Adipose tissue (tissue), 3 donors: Measurements from ENCODE around the gene LRRC17. TPM values are rescaled to one million over a fixed set of nuclear protein-coding genes. Genes with fewer than 3 reads are reported as not detected.
"Not testable (repeated sequence)": the region's sequence is repeated elsewhere in the genome, so short reads cannot be mapped to it uniquely, and the experiment has no call there.

ENCODE experiments used
- H3K27ac ChIP-seq: one replicate; pipeline ENCODE4 v1.5.1; 2013; ENCODE audit warnings: low read depth, low read length
- WGBS, 3 donors: extraction: QIAGEN DNeasy Blood & Tissue Kit; methylation state at CpG; one replicate each; pipeline ENCODE4 v1.1.7; 2013; 5-methylcytosine and 5-hydroxymethylcytosine counted together
- polyA plus RNA-seq, 3 donors: library from polyadenylated mRNA; stranded (reverse); fragments of 200-250 nt; gene quantifications; one replicate each; pipeline ENCODE4 v1.2.3, GENCODE V29; 2013
- donor health status: healthy with polysubstance abuse.
- donor health status: Bipolar disorder and iron deficiency.
- donor health status: healthy.

Gene LRRC17
- polyA plus RNA-seq, 3 donors: 1.00 to 2.5 (median 1.2) TPM

DNA sequence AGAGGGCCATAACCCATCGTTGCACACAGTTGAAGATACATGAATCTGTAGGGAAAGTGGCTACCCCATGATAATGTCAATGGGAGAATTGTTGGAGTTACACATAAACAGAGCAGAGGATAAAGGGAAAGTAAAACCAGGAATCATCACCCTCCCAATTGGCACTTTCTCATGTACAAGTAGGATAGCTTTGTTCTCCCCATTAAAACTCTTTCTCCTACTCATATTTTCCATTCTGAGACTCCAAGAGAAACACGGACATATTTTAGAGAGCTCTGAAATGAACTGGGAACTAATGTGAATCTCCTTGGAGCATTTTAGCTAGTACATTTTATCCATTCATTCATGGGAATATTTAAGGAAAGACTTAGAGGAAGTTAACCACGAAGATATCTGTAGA is 17.2 kb upstream of the LRRC17 start:
- 50 to 72% (median 57%) methylated on average over 3 of the region's 3 CpGs for WGBS, 3 donors
- H3K27ac ChIP-seq: no peak overlapping the region

DNA sequence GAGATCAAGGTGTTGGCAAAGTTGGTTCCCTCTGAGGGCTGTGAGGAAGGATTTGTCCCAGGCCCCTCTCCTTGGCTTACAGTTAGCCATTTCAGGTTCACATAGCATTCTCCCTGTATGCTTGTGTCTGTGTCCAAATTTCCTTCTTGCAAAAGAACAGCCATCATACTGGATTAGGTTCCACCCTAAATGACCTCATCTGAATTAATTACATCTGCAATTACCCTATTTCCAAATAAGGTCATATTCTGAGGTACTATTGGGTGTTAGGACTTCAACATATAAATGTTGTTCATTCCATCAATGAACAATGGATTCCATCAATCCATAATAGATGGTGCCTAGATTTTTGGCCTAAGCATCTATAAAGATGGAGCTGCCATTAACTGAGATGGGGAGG is 16.2 kb upstream of the LRRC17 start:
- H3K27ac ChIP-seq: no peak overlapping the region

DNA sequence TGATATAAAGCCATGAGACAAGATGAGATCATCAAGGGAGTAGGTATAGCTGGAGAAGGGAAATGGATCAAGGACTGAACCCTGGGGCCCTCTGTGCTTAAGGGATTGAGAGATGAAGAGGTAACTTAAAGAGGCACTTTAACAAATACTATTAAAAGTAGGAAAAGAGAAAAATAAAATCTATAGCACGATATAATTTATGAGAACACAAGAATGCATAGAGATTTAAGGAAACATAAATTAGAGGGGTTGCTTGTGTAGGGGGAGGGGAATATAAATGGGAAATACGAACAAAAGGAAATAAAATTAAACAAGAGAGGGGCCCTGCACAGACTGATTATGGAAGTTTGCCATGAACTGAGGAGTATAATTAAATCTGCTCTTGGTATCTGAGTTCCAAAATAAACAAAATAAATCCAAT is 15.6 kb upstream of the LRRC17 start:
- H3K27ac ChIP-seq: no peak overlapping the region

DNA sequence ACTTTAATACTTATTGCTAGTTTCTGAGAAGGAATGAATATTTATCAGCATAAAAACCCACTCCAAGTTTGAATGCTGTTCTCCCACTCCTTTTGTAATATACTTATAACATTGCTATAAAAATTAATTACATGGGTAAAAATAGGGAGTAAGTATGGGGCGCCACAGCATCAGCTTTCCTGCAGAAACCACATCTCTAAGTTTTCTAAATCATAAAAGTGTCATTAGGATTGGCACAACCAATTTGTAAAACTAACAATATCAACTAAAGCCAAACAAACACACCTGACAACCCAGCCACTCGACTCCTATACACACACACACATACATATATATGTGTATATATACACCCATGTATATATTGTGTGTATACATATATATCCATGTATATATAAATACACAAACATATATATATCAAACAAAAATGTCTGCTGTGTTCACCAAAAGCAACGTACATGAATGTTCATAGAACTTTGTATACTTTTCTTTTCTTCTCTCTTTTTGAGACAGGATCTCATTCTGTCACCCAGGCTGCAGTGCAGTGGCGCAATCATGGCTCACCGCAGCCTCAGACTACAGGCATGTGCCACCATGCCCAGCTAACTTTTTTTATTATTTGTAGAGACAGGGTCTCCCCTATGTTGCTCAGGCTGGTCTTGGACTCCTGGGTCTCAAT is 14.8 kb upstream of the LRRC17 start:
- no peak overlapping the region for H3K27ac ChIP-seq
- WGBS, 3 donors: 58 to 88% (median 62%) methylated on average over 5 of the region's 5 CpGs

More for the DNA sequence above, 15.6 kb upstream of the LRRC17 start:
- WGBS, 3 donors: 19 to 47% (median 25%) methylated on average over 2 of the region's 2 CpGs

DNA sequence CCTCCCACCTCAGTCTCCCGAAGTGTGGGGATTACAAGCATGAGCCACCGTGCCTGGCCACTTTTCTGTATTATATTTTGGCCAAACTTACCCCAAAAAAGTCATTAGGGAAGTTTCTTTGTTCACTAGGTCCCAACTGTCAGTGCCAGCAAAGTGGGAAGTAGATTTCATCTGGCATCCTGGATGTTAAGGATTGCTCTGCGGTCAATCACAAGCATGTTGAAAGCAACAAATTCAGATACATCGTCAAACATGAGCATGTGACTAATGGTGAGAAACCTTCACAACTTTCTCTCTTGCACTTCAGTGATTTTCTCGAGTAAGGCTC is 14.3 kb upstream of the LRRC17 start:
- no peak overlapping the region for H3K27ac ChIP-seq
- WGBS, 3 donors: 52 to 93% (median 61%) methylated on average over 5 of the region's 5 CpGs

DNA sequence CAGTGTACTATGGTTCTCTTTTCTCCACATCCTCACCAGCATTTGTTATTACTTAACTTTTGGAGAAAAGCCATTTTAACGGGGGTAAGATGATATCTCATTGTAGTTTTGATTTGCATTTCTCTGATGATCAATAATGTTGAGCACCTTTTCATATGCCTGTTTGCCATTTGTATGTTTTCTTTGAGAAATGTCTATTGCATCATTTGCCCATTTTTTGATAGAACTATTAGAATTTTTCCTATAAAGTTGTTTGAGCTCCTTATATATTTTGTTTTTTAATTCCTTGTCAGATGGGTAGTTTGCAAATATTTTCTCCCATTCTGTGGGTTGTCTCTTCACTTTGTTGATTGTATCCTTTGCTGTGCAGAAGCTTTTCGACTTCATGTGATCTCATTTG is 10.7 kb upstream of the LRRC17 start:
- not testable (repeated sequence) for H3K27ac ChIP-seq
- WGBS, 3 donors: 70 to 81% (median 75%) methylated on average over 2 of the region's 2 CpGs

DNA sequence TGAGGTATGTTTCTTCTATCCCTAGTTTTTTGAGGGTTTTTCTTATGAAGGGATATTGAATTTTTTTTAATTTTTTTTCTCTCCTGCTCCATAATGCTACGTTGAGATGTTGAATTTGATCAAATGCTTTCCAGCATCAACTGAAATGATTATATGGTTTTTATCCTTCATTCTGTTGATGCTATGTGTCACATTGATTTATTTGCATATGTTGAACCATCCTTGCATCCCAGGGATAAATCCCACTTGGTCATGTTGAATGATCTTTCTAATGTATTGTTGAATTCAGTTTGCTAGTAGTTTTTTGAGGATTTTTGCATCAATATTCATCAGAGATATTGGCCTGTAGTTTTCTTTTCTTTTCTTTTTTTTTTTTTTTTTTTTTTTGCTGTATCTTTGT is 9.2 kb upstream of the LRRC17 start:
- 92 to 97% (median 94%) methylated on average over 1 of the region's 1 CpG for WGBS, 3 donors
- not testable (repeated sequence) for H3K27ac ChIP-seq

DNA sequence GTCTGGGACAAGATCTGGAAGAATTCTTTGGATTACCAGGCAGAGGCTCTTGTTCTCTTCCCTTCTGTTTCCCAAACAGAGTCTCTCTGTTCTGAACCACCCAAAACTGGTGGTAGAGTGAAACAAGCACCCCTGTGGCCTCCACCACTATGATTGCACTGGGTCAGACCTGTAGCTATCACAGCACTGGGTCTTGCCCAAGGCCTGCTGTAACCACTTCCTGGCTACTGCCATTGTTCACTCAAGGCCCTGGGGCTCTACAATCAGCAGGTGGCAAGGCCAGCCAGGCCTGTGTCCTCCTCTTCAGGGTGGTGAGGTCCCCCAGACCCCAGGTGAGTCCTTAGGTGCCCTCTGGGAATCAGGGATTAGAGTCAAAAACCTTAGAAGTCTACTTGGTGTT is 4.1 kb upstream of the LRRC17 start:
- no peak overlapping the region for H3K27ac ChIP-seq

DNA sequence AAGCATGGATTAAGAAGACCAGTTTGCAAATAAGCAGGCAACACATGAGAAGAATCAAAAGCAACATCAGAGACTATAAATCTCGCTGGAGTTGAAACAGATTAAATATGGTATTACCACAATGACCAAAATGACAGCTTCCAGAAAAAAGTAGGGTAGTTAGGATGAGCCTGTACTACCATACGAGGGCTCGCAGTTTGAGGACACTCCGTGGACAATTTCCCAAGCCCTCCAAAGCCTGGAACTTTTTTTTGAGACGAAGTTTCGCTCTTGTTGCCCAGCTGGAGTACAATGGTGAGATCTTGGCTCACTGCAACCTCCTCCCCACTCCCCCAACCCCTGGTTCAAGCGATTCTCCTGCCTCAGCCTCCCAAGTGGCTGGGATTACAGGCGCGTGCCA is 1.0 kb downstream of the LRRC17 start:
- no peak overlapping the region for H3K27ac ChIP-seq

DNA sequence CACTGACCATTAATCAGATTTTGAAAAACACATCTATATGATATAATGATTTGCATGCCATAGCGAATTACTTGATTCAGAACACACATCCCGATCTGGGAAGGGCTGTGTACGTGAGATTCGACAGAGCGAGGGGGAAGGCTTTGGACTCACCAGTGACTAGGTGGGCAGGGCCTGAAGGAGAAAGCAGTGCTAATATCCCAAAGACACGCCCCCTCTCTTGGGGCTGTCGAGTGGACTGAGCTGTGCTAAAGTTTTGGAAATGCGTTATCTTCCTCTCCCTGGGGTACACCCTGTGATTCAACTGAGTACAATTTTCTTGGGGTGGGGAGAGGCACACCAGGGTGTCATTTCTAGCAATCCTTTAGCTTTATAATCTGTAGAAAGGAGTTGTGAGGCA is 1.8 kb downstream of the LRRC17 start:
- 64 to 80% (median 67%) methylated on average over 8 of the region's 8 CpGs for WGBS, 3 donors
- H3K27ac ChIP-seq: no peak overlapping the region

More for the DNA sequence above, 1.0 kb downstream of the LRRC17 start:
- 65 to 91% (median 70%) methylated on average over 9 of the region's 9 CpGs for WGBS, 3 donors

DNA sequence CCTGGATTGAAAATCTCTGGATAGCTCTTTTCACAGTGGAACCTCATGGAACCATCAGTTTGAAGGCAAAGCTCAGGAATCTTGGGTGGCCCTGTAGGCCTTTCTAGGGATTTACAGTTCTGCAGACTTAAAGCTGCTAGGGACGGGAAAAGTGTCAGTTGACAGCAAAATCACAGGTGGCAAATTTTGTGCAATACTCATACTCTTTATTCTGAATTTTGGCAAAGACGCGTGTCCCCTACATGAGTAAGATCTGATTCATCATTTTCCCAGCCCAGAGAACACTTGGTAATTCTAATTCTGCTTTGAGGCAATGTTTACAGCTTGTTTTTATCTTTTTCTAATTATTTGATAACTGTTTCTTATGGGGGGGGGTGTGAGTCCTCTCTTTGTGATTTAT is 3.6 kb downstream of the LRRC17 start:
- 77 to 89% (median 82%) methylated on average over 3 of the region's 3 CpGs for WGBS, 3 donors
- no peak overlapping the region for H3K27ac ChIP-seq

DNA sequence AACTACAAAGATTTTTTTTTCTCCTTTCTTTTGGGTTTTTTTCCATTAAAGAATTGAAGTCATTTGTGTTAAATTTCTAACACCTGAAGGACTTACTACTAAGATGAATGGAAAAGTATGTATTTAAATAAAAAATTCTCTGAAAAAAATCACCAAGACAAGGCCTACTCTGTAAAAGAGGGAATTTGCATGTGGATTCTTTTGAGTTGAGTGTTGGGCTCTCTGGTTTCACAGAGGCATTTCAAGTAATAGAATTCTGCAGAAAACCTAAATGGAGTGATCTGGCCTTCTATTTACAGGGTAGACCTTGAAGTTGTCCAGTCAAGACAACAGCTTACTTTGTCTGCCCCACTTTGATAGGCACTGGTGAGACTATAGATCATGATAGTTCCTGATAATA is 4.1 kb downstream of the LRRC17 start:
- no peak overlapping the region for H3K27ac ChIP-seq

DNA sequence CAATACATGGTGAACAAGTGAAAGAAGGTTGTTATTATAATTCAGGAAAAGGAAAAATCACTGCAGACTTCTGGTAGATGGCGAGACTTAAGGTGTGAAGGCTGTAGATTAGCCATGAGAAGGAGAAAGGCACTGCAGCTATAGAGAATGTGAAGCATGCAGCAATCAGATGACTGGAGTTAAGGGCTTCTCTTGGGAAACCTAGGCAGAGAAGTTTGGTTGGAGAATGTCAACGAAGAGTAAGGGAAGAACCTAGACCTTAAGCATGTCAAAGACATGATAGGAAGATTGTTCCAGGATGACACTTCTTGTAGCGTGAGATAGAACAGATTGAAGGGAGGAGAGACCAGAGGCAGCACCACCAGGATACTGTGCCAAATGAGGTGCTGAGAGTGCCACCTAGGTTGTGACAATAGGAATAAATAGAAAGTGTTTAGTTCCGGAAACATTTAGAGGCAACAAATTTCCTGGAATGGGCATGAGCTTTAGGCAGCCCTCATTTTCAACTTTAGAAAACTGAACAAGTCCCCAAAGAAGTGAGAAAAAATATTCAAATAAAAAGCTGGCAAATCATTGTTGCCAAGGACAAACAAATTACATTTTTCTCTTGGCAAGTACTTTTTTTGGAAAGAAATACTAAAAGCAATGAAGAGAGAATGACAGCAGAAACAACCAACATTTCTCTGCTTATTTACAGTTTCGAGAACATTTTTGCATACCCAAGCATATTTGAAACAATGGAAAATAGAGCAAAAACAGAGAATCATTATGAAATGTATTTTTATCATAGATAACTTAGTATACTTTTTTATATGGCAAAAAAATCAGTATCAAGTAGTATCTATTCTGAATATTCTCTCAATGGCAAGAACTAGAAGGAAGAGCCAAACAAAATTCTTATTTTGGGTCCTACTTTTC is 4.9 kb downstream of the LRRC17 start:
- WGBS, 3 donors: 75 to 85% (median 78%) methylated on average over 5 of the region's 5 CpGs
- H3K27ac ChIP-seq: no peak overlapping the region

DNA sequence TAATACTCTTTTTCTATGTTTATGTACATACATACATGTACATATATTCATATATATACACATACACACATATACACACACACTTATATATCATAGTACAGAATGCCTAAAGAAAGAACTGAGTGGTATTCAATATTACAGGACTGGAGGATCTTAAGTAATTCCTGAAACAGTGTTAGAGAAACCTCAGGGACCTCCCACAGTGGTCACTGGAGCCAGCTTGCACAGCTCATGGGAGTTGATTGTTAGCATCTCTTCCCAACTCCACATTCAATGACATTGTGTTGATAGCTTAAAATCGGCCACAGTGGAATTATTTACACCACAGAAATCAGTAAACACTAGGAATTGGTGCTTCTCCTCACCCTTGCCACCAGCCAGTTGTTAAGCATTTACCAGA is 6.0 kb downstream of the LRRC17 start:
- H3K27ac ChIP-seq: no peak overlapping the region
- 48 to 54% (median 52%) methylated on average over 1 of the region's 1 CpG for WGBS, 3 donors

DNA sequence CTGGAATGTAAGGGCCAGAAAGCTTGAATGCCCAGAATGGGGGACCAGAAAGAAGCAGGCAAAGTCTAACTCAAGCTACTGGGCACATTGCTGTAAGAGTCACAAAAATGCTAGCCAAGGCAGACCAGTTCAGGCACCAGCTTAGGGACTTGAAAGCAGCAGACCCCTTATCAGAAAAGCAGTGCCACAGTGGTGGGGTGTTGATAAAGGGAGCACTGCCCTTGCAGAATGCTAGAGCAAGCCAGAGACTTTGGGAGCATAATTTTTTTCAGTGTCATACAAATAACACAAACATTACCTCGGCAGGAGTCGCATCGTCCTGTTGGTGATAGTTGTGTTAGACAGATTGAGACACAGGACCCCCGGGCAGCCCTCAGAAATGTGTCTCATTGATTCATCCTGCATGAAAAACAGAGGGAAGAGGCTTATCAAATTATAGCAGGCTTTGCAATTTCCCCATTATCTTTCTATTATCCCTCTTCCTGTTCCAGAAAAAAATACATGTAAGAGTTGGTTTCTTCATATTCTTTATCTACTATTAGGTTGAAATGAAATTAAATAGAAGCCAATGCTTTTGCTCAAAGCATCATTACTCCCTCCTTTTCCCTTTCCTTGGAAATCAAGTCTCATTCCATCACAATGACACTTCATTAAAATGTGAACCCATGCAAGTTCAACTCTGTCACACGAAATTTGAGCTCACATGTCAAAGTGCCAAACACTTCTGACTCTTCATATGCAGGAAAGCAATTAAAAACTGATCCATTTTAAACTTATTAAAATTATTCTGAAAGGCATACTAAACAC is 13.4 kb downstream of the LRRC17 start:
- H3K27ac ChIP-seq: no peak overlapping the region
- 55 to 72% (median 62%) methylated on average over 5 of the region's 5 CpGs for WGBS, 3 donors

DNA sequence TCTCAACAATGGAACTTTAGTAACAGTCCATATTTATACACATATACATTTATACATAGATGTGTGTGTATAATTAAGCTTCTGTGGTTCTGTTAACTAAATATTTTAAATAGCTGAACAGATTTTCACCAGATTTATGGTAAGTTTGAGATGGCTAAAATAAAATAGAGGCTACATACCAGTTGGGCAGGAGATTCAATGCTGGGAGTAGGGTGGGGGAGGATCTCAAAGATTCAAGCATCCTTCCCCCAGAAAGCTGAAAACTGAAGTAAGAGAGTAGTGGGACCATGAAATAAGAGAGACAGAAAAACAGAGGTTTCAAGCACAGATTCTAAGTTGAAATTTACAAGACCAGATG is 14.0 kb downstream of the LRRC17 start:
- H3K27ac ChIP-seq: no peak overlapping the region

DNA sequence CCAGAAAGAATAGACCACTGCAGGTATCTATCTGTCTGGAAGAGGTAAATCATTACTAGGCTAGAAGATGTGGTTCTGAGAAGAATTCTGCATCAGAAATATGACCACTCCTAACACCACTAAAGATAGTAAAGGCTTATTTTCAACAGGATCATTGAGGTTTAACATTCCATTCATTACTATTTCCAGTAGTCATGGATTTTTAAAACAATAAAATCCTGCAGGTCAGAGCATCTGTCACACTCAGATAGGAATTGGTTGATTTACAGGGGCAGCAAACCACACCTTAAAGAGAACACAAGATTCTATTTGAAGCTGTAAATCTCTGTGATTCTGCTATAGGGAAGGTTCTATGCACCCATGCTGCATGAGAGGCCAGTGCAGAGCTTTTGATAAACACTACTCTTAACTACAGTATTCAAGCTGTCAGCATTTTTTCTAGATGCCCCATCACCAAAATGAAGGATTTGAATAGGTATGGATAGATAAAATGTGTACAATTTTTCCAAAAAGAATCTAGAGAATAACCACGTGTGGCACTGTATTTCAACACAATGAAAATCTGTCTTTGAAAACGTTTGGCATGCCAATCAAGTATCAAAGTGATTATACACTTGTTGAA is 14.6 kb downstream of the LRRC17 start:
- WGBS, 3 donors: 29 to 54% (median 49%) methylated on average over 2 of the region's 2 CpGs
- H3K27ac ChIP-seq: no peak overlapping the region

DNA sequence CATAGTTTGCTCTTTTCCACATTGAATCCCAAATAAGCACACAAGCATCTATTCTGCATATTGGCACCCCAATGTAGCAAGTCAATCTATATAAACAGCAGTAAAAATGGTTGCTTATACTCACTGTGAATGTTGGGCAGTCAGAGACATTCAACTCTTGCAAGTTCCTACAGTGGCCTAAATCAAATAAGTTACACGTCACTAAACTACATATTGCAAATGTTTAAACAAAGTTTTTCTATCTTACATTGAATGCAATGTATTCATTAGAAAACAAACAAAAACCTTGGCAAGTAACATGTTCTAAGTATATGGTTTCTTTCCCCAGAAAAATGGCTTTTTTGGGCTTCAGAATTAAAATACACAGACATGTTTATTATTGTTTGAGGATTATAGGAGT is 19.0 kb downstream of the LRRC17 start:
- no peak overlapping the region for H3K27ac ChIP-seq
- 23 to 88% (median 87%) methylated on average over 1 of the region's 1 CpG for WGBS, 3 donors

DNA sequence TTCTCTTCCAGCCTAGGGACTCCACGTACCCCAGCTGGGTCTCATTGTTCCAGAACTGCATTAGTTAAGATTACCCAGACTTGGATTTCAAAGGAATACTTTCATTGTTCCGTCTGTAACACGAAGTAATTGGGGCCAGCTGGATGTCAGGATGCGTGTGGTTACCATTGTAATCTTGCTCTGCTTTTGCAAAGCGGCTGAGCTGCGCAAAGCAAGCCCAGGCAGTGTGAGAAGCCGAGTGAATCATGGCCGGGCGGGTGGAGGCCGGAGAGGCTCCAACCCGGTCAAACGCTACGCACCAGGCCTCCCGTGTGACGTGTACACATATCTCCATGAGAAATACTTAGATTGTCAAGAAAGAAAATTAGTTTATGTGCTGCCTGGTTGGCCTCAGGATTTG is 21.0 kb downstream of the LRRC17 start:
- 59 to 83% (median 76%) methylated on average over 15 of the region's 15 CpGs for WGBS, 3 donors
- H3K27ac ChIP-seq: no peak overlapping the region
